Prostate gland (tissue), 2 donors: ENCODE measurements around the gene TCERG1.

Source experiments
- POLR2A ChIP-seq: fragments of 450-650 bp; IDR thresholded peaks from one replicate; pipeline ENCODE4 v1.6.1; 2016; ENCODE audit warnings: antibody characterized with exemption, mild to moderate bottlenecking
- POLR2AphosphoS5 ChIP-seq: sonication (generic); formaldehyde crosslinking; IDR thresholded peaks from one replicate; pipeline ENCODE4 v1.6.1; 2017; ENCODE audit warnings: antibody characterized with exemption
- TF ChIP-seq, protein P1 (sequence below), 4 experiments: fragments of 200-600 bp in 2 of 4; fragments of 450-650 bp in 2 of 4; sonication (generic) in 2 of 4; IDR thresholded peaks; 1 replicate in 3 of 4; 2 replicates in 1 of 4; pipeline ENCODE4 v1.5.1; 2016 to 2019; ENCODE audit warnings: antibody characterized with exemption in 4 of 4, mild to moderate bottlenecking in 2 of 4, moderate library complexity in 2 of 4

DNA sequence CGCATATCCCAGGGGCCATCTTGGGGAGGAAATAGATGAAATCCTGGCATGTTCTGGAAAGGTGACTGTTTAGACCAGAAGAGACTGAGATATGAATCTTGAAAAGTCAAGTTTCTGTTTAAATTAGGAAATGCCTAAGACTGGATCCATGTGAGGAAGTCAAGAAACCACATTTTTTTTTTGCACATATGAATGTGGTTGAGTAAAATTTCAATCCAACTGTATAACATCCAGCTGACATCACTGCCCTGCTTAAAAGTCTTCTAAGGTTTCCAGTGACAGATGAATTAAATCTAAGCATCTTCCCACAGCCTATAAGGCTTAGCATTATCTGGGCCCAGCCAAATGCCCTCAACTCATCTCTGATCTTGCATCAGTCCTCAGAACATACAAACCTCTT lies 47.7 kb upstream of the TCERG1 start:
- no peak for TF ChIP-seq POLR2A
- TF ChIP-seq, protein P1, sequence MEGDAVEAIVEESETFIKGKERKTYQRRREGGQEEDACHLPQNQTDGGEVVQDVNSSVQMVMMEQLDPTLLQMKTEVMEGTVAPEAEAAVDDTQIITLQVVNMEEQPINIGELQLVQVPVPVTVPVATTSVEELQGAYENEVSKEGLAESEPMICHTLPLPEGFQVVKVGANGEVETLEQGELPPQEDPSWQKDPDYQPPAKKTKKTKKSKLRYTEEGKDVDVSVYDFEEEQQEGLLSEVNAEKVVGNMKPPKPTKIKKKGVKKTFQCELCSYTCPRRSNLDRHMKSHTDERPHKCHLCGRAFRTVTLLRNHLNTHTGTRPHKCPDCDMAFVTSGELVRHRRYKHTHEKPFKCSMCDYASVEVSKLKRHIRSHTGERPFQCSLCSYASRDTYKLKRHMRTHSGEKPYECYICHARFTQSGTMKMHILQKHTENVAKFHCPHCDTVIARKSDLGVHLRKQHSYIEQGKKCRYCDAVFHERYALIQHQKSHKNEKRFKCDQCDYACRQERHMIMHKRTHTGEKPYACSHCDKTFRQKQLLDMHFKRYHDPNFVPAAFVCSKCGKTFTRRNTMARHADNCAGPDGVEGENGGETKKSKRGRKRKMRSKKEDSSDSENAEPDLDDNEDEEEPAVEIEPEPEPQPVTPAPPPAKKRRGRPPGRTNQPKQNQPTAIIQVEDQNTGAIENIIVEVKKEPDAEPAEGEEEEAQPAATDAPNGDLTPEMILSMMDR (IDR thresholded peaks at IDR 0.05) = no peak
- TF ChIP-seq POLR2AphosphoS5 = no peak
